Coronary artery (tissue), 2 donors: ENCODE data around the gene IRAK1.

Experiments used
- DNase-seq: peaks from one replicate; pipeline ENCODE4 v3.0.0-alpha.2; 2017; ENCODE audit warnings: low spot score
- H3K27ac ChIP-seq, 2 donors: fragments of 200-600 bp; sonication (generic); one replicate each; pipeline ENCODE4 v1.5.1; 2016 to 2019
- H3K4me3 ChIP-seq: fragments of 200-600 bp; sonication (generic); 2 replicates; pipeline ENCODE4 v1.5.1; 2016; ENCODE audit warnings: mild to moderate bottlenecking, moderate library complexity
- TF ChIP-seq, protein P1 (sequence below): fragments of 200-600 bp; sonication (generic); IDR thresholded peaks from one replicate; pipeline ENCODE4 v1.5.1; 2019; ENCODE audit warnings: antibody characterized with exemption

Gene IRAK1

DNA sequence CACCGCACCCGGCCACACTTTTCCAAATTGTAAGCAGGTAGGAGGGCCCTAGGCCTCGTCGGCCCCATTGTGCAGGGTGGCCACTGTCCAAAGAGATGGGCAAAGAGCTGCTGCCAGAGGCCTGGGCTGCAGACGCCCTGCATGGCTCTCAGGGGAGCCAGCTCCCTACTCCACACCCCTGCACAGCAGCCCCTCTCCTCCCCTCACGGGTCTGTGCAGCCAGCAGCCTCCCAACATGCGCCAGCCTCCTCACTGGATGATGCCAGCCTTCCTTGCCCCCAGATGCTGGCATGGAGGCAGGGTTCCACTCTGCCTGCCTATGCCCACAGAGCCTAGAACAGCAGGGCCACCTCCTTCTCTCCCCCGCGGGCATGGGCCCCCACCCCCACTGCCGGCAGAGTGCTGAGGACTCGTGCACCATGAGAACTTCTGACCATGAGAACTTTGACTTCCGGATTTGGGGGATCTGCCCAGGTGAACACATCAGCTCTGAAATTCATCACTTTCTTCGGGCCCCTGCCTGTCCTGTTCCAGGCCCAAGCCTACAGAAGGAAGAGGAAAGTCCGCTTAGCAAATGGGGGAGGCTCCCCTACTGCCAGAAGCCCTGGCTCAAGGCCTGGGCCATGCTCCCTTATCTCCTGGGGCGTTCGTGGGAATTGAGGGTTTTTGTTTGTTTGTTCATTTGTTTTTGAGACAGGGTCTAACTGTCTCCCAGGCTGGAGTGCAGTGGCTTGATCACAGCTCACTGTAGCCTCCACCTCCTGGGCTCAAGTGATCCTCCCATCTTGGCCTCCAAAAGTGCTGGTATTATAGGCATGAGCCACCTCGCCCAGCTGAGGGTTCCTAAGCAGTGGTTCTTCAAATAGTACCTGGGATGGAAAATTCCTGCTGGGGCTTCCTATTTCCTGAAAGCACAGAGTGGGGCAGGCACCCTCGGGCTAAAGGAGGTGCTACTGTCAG, 8.0 kb downstream of the IRAK1 start:
- DNase-seq, result no peak
- Histone ChIP-seq H3K4me3 (no peak overlapping the region), H3K27ac (no peak overlapping the region)
- TF ChIP-seq, protein P1, sequence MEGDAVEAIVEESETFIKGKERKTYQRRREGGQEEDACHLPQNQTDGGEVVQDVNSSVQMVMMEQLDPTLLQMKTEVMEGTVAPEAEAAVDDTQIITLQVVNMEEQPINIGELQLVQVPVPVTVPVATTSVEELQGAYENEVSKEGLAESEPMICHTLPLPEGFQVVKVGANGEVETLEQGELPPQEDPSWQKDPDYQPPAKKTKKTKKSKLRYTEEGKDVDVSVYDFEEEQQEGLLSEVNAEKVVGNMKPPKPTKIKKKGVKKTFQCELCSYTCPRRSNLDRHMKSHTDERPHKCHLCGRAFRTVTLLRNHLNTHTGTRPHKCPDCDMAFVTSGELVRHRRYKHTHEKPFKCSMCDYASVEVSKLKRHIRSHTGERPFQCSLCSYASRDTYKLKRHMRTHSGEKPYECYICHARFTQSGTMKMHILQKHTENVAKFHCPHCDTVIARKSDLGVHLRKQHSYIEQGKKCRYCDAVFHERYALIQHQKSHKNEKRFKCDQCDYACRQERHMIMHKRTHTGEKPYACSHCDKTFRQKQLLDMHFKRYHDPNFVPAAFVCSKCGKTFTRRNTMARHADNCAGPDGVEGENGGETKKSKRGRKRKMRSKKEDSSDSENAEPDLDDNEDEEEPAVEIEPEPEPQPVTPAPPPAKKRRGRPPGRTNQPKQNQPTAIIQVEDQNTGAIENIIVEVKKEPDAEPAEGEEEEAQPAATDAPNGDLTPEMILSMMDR, result no peak

DNA sequence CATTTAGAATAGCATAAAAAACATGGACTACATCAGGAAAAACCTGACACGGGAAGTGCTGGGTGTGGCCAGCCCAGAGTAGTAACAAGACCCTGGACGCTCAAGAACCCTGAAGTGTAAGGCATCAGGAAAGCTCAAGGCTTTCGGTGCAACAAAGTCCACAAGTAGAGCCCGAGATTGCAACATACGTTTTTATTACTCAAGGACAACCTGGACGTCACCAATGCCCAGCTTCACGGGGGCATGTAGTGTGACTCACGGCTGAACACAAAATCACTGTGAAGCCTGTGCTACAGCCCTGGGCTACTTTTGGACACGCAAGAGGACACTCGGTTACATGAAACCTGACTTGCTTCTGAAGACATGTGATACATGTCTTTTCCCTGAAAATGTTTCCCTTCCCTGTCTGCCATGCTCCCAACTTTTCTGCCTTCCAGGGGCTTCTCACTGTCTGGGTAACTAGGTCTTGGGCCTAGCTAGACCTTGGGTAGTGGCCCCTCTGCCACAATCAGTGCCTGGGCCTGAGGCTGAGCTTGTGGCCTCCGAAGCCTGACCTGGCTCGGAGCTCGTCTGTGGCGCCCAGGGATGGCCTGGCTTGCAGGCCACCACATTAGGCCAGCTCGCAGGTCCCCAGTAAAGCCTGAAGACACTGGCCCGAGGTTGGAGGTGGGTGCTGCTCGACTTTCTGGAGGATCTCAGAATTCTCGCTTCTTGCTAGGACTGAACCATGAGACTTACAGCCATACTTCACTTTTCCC, 9.2 kb downstream of the IRAK1 start:
- TF ChIP-seq, protein P1, result no peak
- no peak overlapping the region for H3K27ac ChIP-seq
- no peak for DNase-seq
- H3K4me3 ChIP-seq, result no peak overlapping the region

DNA sequence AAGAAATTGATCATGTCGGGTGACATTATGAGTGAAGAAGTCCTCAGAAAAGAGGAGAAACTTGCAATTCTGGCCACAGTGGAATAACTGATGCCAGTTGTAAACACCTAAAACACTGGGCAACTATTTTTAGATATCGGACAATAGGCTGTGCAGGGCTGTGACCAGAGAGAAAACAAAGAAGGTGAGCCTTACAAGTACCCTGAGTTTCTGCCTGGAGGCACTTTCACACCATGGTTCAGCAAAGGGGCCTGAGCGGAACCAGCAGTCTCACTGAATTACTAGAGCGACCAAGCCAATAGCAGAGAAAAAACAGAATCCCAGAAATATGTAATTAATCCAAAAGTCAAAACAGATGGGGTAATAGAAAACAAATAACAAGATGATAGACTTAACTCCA, 11.2 kb downstream of the IRAK1 start:
- no peak overlapping the region for H3K4me3 ChIP-seq
- TF ChIP-seq, protein P1, result no peak
- no peak for DNase-seq
- no peak overlapping the region for H3K27ac ChIP-seq

DNA sequence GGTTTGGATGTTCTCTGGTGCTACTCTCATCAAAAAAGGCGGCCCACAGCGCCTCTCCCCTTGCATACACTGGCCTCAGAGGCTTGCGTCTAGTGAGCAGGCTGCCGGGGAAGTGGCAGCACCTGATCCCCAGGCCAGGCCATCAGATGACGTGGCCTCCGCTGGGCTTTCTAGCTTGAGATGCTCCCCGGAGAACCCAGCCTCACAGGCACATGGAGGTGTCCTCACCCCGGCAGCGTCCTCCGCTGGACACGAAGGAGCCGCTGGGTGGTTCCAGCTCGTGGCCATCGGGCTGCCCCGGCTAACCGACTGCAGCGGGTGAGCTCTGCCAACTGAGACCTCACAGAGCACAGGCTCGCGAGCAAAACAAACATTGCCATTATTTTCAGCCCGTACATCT, 12.8 kb downstream of the IRAK1 start:
- TF ChIP-seq, protein P1, result no peak
- DNase-seq, result no peak

DNA sequence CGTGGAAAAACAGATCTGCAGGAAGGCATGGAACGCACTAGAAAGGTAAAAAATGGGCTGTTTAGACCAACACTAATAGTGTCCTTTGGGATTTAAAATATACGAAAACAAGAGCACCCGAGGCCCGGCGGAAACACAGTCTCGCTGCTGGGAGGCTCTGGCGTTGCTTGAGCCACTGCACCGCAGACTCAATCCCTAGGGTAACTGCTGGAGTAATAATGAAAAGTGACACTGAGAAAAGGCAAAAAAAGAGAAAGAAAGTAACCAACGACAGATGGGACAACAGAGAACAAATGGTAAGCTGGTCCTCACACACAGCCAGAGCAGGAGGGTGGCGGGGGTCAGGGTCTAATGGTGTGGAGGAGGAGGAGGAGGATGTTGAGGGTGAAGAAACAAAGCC, 15.4 kb downstream of the IRAK1 start:
- H3K27ac ChIP-seq, result no peak overlapping the region
- DNase-seq, result no peak
- TF ChIP-seq, protein P1, result no peak
- H3K4me3 ChIP-seq, result no peak overlapping the region

More for the DNA sequence above, 12.8 kb downstream of the IRAK1 start:
- no peak overlapping the region for H3K27ac ChIP-seq
- H3K4me3 ChIP-seq, result no peak overlapping the region

DNA sequence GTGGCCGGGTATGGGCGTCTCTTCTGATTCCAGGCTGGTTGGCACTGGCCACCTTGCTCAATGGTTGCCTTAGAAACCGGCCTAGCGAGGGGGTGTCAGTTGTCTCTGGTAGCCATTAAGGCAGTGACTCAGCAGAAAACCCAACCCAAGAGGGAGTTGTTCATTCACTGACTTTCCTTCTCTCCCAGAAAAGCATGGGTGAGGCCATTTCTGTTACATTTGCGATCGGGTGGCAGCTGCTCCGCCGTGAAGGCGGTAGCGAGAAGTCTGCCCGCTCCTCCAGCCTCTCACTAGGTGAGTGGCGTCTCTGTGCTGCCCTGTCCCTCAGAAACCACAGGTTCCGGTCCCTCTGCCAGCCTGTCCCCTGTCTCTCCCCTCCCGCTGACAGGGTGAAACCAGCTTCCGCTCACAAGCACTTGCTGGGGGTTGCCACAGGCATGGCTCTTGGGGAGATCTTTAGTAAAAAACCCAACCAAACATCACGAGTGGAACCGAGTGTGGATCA, 17.4 kb downstream of the IRAK1 start:
- TF ChIP-seq, protein P1, result no peak
- DNase-seq, result no peak
- H3K27ac ChIP-seq, result no peak overlapping the region
- H3K4me3 ChIP-seq, result no peak overlapping the region
